Measurements from ENCODE around the gene DPM2.

The DPM2 gene

DNA sequence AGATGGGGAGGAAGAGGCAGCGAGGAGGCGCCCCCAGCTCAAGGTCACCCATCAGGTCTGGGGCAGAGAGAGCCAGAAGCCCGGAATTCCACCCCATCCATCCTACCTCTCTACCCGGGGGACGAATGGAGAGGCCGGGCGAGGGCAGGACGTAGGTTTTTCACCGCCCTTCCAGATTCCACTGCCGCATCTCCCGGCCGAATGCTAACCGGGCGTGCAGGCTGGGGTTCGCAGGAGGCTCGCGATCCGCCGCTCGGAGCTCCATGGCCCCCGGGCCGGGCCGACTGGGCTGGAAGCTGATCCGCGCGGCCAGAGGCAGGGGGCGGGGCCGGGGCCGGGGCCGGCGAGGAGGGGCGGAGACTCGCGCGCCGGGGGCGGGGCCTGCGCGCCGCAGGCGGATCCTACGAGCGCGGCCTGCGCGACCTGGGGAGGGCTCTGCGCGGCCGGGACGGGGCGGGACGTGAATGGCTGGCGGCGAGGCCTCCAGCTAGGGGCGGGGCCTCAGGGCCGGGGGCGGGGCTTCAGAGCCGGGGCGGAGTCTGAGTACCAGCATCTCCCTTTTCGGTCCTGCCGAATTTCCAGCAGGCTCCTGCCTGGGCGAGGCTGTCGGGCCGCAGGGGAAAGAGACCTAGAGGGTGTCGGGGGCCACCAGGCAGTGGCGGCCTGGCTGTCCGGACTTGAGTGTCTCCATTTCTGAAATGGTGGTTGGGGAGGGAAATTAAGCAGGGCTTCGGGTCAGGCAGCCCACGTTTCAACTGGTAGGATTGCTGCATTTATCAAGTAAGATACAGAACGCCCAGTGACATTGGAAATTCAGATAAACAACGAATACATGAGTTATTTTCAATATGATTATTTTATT lies 20.7 kb downstream of the DPM2 start, which contains the start of gene ST6GALNAC4:
TSS of gene ST6GALNAC4 (minus strand) at position 322 of the 862 bp plus-strand sequence. CDS start 622 bp downstream, outside the sequence.
- DNase-seq = peak; percentile 96

DNA sequence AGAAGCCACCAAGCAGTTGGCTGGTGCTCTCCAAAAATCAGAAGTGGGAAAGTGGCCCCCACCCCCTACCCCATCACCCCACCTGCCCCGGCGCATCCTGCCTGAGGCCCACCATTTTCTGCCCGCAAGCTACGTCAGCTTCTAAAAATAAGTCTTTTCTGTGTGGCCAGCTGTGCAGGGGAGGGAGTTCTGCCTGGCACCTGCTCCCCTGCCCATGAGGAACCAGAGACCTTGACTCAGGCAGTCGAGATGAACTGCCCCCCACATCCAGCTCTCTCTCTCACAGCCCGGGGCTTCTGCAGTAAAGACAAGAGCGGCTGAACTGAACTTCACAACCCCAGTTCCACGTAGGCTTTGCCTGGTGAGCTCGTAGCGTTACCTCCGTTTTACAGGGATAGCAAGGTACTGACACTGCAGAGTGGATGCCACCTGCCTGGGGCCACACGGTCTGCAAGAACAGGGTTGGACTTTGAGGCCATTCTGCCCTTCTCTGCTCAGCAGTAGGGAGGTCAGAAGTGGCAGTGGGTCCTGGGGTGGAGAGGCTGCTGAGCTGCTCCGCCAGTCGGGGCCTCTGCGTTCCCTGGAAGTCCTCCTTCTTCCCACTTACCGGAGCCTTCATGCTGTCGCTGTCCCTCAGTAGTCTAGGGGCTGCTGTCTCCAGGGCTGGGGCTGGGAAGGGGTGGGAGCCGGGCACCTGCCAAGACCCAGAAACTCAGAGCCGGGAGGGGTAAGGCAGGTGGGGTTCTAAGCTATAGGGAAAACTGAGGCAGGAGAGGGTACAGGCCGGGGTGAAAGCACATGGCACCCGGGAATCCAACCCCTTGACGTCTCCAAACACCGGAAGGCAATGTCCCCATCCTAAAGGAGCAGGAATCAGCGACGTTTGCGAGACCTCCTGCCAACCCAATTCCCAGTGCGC lies 21.6 kb downstream of the DPM2 start:
- DNase-seq = no peak

DNA sequence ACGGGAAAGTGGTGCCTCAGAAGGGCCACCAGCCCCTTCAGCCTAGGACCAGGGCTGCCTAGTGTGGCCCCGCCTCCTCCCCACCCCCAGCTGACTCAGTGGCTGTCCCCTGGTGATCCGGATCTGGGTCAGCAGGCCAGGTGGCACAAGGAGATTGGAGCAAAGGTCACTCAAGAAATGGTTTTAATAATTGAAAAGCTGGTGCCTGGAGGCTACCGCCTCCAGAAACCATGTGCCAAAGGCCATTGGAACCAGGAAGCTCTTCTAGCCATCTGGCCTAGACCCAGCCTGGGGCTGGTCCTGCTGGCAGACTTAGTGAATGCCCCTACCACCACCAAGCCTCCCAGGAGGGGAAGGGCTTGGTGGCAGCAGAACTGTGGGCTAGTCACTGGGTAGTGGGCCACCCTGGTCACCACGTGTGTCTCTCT lies 22.3 kb downstream of the DPM2 start:
- DNase-seq = no peak

DNA sequence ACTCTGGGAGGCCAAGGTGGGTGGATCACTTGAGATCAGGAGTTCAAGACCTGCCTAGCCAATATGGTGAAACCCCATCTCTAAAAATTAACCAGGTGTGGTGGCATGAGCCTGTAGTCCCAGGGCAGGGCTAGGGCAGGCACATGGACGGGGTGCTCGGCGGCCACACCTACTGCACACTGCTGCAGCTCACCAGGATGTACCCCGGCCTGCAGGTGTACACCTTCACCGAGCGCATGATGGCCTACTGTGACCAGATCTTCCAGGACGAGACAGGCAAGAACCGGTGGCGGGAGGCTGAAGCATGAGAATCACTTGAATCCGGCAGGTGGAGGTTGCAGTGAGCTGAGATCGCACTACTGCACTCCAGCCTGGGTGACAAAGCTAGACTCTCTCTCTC lies 24.0 kb downstream of the DPM2 start:
- no peak for DNase-seq

DNA sequence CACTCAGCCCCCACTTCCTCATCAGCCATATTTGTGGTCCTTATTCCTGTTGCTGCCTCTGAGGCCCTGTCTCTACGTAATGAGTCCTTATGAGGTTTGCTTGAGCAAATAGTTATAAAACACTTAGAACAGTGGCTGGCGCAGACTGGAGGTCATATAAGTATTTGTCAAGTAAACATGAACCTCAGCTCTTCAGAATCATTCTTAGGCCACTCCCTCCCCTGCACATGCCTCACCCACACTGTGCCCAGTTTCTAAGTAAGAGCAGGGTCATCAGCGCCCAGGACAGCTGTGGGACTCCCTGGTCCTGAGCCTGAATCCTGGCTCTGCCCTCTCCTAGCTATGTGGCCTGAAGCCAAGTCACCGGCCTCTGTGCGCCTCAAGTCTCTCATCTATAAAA lies 24.8 kb downstream of the DPM2 start:
- no peak for DNase-seq

DNA sequence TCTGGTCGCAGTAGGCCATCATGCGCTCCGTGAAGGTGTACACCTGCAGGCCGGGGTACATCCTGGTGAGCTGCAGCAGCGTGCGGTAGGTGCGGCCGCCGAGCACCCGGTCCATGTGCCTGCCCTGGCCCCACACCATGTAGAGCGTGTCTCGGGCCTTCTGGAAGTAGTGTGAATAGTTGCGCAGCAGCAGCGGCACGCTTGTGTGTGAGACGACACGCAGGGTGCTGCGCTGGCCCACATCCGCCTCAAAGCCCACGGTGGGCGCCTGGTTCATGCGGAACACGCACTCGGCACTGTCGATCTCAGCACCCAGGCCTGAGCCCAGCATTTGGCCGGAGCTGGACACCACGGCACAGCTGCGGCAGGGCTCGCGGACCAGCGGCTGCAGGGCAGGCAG lies 25.4 kb downstream of the DPM2 start:
- no peak for DNase-seq

DNA sequence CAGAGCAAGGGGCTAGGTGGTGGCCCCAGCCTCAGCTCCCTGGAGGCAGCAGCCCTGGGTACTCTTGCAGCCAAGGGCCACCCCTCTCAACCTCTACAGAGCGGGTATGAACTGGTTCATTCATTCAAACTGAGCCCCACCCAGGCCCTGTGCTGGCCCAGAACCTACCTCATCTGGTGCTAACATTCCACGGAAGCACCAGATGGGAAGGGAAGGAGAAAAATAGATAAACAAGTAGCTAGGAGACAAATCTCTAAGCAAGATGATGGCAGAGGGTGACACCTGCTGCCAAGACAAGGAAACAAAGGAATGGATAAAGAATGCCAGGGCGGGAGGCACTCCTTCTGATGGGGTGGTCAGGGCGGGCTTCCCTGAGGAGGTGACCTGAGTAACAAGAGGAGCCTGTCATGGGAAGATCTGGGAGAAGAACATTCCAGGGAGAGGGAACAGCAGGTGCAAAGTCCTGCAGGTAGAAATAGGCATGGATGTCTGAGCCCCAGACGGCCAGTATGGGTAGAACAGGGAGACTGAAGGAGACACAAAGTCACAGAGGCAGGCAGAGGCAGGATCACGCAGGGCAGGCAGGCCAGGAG lies 26.9 kb downstream of the DPM2 start:
- no peak for DNase-seq

DNA sequence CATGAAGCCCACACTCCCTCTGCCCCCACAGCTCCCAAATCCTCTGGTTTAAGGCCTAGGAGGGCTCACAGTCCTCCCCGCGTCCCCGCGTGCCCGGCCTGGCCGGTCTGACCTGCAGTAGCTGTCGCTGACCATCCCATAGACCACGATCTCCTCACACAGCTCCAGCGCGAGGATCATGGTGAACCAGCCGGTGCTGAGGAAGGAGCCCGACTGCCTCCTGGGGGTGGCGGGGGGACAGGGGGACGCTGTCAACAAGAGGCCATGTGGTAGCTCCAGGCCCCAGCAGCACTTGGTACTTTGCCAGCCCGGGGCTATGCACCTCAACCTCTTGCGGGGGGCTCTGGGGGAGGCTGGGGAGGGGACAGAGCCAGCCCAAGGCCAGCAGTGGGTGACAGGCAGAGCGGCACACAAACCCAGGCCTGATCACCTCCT lies 27.8 kb downstream of the DPM2 start:
- DNase-seq = no peak

DNA sequence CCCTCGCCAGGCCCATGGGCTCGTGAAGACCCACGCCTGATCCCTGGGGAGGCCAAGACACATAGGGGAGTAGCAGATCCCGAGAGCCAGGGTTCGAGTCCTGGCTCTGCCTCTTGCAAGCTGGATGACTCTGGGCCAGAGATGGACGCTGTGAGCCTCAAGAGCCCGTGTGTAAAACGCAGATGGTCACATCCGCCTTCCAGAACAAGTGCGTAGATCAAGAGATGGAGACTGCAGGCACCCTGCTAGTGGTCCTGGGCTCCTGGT lies 29.1 kb downstream of the DPM2 start:
- DNase-seq = no peak

DNA sequence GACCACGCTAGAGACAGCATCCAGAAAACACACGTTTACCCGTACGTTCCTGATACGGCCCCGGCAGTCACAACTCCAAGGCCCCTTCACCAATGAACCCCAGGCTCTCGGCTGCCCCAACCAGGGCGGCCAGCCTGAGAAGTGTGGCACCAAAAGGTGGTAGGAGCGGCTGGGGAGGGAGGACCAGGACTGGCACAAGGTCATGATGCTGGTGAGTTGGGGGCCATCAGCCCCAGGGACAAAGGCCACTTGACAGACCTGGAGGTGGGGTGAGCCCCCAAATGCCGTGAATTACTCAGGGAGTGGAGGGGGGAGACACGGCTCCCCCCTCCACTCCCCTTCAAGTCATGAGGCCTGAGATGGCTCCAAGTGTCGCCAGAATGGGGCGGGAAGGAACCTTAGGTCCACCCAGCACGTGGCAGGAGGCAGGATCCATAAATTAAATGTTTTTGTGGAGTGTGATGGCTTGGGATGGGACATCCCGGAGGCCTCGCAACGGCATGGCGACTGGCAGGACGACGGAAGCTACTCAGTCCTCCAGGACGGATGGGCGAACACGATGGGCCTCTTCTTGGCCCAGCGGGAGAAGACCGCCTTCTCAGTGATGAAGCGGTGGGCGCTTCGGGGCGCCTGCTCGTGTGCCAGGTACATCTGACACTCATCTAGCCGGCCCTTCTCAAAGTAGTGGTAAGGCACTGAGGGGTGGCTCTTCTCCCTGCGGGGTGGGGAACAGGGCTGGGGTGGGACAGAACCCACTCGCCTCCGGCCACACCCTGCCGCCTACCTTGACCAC lies 29.6 kb downstream of the DPM2 start:
- DNase-seq = no peak

DNA sequence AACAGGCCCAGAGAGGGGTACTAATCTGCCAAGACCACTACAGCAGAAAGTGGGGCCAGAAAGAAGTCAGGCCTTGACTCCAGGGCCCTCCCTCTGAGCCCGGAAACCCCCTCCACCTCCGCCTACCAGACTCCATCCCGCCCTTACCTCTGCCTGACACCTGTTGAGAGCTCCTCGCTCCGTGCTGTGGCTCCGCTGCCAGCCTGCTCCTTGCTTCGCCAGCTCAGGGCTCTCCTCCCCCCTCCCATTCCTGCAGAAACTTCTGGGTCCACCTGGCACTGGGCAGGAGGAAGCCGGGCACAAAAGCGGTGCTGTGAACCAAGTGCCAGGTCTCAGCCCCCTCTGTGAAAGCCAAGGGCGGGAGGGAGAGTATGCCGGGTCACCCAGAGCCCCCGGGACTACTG lies 31.9 kb downstream of the DPM2 start:
- peak; percentile 65 for DNase-seq

DNA sequence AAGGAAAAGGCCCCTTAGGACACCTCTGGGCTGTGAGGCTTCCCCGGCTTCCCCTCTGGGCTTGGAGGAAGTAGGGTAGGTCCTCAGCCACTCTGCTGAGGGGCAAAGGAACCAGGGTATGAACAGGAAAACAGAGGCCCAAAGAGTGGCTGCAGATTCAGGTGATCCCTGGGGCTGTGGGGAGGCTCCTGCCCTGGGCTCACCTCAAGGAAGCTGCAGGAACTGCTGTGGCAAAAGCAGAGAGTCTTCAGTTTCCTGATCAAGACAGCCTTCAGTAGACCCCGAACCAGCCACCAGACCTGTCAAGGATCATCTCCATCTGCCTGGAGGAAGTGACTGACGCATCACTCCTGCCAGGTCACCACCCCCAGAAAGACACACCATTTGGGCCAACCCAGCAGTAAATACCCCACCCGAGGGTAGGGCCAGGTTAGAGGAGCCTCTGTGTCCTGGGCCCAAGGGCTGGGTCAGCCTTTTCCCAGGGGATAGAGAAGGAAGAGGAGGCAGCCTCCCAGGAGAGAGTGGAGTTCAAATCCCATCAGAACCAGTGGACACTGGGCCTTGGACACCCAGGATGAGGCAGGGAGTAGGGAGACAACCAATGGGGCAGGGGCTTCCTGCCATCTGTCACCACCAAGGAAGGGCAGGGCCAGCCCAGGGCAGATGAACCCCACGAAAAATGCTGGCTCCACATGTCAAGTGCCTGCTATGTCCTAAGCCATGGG lies 32.5 kb downstream of the DPM2 start:
- peak; percentile 67 for DNase-seq

DNA sequence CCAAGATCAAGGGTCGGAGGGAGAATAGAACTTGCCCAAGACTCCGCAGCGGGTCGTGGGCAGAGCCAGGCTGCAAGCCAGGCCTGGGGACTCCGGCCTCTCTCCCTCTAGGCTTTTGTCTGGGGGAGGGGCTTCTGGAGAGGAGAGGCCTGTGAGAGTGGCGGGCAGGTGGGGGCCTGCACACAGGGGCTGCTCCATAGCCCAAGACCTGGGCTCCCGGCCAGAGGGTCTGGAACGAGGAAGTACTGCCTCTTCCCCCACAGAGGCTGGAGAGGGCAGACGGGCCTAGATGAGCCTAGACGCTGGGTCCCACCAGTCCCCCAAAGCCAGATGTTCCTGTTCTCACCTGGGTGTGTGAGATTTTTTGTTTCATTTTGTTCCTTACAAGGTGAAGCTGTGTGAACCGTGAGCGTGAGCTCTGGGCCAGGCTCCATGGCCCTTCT lies 33.1 kb downstream of the DPM2 start:
- peak; percentile 35 for DNase-seq

DNA sequence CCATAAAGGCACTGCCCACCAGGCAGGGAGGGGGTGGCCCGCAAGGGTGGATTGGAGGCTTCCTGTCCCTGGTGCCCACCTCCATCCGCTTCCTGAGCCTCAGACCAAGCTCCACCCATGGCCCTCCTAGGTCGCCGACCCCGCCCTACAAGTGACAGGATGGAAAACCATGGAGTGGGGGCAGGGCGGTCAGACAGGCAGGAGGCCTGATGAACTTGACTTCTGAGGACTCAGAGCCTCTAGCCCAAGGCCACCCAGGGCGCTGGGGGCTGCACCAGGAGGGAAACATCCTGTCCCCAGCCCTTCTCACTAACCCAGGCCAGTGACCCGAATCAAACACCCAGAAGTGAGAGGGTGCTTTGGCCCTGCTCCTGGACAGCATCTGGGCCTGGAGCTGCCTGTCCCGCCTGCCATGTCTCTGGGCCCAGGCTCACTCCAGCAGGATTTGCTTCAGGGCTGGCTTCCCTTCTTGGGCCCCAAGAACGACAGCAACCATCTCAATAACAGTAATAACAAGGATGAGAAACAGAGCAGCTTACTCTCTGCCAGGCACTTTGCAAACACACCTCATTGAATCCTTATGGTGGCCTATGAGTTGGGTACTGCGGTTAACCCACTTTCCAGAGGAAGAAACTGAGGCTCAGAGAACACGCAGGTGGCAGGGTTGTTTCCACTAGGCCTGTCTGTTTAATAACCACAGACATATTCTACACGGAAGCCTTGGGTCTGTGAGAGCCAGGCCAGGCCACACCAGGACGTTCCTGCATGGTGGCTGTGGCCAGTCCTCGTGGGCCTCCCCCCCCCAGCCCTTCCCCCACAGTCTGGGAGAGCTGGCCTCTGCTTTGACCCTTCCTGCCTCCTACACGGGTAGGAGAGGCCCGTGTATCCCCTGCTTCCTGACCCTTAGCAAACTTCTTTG lies 33.8 kb downstream of the DPM2 start:
- peak; percentile 93 for DNase-seq

DNA sequence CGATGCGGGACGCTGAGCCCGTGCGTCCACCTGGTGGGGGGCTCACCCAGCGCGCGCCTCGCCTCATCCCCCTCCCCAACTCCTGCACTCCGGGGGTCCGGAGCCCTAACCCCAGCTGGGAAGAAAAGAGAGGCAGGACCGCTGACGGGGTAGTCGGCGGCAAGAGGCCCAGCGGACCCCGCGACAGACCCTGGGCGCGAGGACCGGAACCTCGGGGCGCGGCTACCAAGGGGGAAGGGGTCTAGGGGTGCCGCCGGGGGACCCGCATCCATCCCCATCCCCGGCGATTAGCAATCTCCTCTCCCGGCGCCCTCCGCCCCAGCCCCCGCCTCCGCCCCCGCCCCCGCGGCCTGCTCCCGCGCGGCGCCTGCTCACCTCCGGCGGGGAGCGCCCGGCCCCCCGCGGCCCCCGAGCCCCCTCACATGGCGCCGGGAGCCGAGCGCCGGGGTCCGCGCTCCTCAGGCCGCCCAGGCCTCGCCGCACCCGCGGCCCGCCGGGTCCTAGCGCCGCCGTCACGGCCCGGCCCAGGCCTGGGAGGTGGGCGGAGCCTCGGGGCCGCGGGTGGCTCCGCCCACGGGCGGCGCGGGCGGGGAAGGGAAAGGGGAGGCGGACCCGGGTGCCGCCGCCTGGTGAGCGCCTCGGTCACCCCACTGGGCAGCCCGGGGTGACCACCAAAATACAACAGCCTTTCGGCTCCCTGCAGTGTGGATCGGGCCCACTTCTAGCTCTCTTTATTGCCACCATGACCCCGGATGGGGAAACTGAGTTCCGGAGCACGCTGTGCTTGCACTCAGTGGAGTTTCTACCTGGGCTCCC lies 38.3 kb downstream of the DPM2 start, which contains the start of gene ST6GALNAC6:
TSS of gene ST6GALNAC6 (minus strand) at position 476 of the 816 bp plus-strand sequence. CDS start 1,622 bp downstream, outside the sequence.
- DNase-seq = peak; percentile 82

DNA sequence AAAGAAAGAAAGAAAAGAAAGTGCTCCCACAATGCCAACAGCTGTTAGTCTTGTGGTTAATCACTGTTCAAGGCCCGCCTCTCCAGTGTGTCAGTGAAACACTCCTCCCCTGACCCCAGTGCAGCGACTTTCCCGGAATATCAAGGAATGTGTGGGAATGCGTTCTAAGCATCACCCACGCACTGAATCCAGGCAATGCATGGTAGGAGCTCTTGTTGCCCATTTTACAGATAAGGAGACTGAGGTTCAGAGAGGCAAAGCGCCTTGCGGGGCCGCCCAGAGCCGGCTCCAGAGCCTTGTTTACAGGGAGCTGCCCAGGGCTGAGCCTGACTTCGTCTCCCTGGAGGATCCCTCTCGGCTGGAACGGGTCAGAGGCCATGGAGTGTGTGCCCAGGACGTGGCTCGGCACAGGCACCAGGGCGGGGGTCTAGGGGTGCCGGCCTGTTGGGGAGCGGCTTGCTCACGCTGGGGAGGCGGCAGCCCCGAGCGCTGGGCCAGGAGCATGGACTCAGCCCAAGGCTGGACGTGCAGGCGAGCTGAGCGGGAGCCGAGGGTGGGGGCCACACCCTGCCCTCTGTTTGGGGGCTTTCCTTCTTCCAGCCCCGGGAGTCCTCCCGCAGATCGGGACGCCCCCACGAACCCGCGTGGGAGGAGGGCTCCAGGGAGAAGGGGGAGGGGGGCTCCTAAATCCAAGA lies 39.1 kb downstream of the DPM2 start:
- DNase-seq = peak; percentile 31

DNA sequence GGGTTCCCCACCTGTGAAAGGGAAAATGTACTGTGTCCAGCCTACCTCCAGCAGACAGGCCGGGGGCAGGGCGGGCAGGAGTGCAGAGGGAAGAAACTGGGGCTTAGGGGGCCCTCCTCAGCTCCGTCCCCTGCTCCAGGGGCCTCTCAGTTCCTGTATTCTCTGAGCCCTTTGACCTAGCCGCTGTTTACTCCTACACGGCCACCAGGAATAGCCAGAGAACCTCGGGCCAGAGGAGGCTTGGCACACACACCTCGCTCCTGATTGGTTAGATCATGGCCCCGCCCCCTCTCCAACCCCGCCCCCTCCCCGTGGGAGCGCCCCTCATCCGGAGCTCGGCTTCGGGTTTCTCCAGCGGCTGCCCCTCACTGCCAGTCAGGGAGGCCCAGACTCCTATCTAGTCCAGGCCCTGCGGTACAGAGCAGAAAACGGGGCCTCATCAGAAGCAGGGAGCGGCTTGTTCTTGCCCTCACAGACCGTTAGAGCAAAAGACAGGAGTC lies 40.4 kb downstream of the DPM2 start:
- DNase-seq = peak; percentile 47

DNA sequence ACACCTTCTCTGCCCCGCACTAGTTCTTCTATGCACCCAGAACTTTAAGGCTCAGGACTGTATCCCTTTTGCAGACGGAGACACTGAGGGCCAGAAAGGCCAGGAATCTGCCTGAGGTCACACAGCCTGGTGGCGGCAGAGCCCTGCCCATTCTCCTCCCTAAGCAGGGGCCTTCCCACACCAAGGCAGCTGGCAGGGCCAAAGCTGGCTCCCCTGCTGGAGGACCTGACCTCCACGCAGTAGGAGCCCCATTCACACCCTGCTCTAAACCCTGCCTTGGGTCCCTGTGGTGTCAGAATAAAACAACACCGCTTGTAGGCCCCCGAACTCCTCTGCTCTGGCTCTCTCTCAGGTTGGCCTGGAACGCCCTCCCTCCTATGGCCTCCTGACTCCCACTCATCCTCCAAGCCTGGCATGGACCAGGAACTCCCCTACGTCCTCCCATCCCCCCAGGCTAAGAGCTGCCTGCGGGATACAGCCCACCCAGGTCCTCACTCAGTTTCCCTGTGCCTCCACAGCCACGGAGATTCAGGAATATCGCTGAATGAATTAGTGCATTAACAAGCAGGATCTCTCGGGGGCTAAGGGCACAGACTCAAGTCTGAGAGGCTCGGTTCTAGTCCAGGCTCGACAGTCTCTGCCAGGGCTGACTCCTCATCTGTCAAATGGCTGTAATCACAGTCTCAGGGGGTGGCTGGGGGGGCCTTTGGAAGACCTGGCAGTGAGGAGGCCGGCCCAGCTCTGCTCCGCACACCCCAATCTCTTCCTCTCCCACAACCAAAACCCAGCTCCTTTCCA lies 41.1 kb downstream of the DPM2 start:
- DNase-seq = no peak

All from stimulated activated CD4-positive, alpha-beta T cell treated with anti-CD3 and anti-CD28 coated beads, Interleukin-15, amount 100 ng/mL, for 24 hours (primary cell).